IPS DF 6.9 (cell line): ENCODE measurements around the gene ANKS1B.
A peak's percentile ranks its signal among the peaks of the same experiment; 100 is the strongest.

Experiments
- DNase-seq: peaks from one replicate; pipeline ENCODE4 v3.0.0-alpha.2; 2013; ENCODE audit warnings: low read depth, low spot score
- H3K27ac ChIP-seq: one replicate; pipeline ENCODE4 v1.5.1; 2013; ENCODE audit warnings: low read length, control low read depth
- H3K27me3 ChIP-seq: 2 replicates; pipeline ENCODE4 v1.6.1; 2013; ENCODE audit warnings: mild to moderate bottlenecking, low read length; ENCODE audit not compliant: control insufficient read depth, insufficient read depth
- H3K36me3 ChIP-seq: 2 replicates; pipeline ENCODE4 v1.6.1; 2013; ENCODE audit warnings: low read length; ENCODE audit not compliant: control insufficient read depth, insufficient read depth
- H3K4me1 ChIP-seq: 2 replicates; pipeline ENCODE4 v1.6.1; 2013; ENCODE audit warnings: low read length; ENCODE audit not compliant: control insufficient read depth, insufficient read depth
- H3K4me3 ChIP-seq: 2 replicates; pipeline ENCODE4 v1.5.1; 2013; ENCODE audit warnings: mild to moderate bottlenecking, low read length
- H3K9me3 ChIP-seq: 2 replicates; pipeline ENCODE4 v1.6.1; 2013; ENCODE audit warnings: low read length, inconsistent platforms; ENCODE audit not compliant: control insufficient read depth, insufficient read depth
- WGBS: extraction: QIAGEN DNeasy Blood & Tissue Kit; methylation state at CpG from one replicate; pipeline ENCODE4 v1.1.7; 2013; ENCODE audit warnings: mixed read lengths, missing lambda C conversion rate; ENCODE audit not compliant: insufficient read length, insufficient coverage; 5-methylcytosine and 5-hydroxymethylcytosine counted together

Gene ANKS1B

DNA sequence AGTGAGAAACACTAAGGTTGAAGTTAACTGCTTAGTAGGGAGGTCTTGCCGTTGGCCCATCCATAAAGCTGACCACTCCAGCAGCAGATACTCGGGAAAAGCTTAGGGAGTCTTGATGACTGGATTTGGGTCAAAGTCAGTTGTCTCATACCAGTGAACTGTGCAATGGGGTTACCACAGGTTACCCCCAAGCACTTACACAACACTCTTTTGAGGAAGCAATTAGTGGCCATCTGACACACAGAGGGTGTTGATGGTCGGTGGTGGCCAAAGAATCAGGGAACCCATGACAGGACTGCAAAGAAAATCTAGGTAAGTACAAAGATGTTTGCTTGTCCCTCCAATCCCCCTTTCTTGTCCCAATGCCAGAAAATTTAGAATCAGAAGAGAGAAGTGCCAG, 929.4 kb downstream of the ANKS1B start:
- H3K4me1 ChIP-seq = no peaks in the 10 kb centered on the region
- DNase-seq = no peak
- no peak overlapping the region for H3K4me3 ChIP-seq
- H3K27me3 ChIP-seq = no peaks in the 10 kb centered on the region
- no peaks in the 10 kb centered on the region for H3K36me3 ChIP-seq
- H3K27ac ChIP-seq = no peak overlapping the region
- H3K9me3 ChIP-seq = no peaks in the 10 kb centered on the region
- no CpG with 5 or more reads among the region's 3 CpGs for WGBS

DNA sequence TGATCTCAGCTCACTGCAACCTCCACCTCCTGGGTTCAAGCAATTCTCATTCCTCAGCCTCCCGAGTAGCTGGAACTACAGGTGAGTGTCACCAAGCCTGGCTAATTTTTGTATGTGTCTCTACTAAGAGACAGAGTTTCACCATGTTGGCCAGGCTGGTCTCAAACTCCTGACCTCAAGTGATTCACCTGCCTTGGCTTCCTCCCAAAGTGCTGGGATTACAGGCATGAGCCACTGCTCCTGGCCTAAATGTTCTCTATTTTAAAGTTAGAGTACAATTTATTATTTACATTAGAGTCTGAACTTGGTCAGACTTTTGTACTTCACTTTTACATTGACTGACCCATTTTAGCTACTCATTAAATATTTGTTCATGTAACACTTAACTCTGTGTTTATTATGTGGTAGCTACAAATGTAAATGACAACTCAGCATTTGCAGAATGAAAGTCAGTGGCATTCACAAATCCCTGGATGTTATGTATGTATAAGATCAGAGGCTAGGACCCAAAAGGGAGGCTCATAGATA, 930.1 kb downstream of the ANKS1B start:
- DNase-seq = no peak
- no peaks in the 10 kb centered on the region for H3K36me3 ChIP-seq

DNA sequence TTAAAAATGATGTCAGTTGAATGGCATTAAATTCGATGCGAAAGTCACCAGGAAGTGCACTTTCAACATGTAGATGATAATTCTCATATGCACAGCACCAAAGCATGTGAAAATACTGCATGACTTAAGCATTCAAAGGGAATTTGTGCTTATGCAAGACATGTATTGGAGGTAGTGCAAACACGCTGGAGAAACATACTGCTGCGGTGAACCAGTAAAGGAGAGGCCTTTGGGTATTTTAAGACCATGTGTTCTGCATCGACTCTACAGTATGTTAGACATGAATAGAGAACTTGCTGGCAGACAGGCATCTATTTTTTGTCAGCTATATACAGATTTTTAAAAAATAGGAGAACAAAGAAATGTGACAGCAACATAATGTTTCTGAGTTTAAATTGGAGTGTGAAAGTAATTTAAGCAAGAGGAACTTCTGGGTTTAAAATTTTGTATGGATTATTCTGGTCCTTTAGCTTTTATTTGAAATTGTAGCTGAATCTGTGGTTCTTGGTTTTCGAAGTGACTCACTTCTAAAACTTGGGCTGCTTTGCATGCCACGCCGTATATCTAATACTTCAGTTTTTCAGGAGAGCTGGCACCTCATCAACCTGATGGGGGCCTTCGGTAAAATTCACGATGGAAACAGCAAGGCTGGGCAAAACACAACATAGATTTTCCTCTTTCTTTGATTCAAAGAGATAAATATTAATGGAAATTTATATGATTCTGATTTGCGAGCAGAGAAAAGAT, 930.9 kb downstream of the ANKS1B start:
- Histone ChIP-seq H3K27me3 (no peaks in the 10 kb centered on the region), H3K36me3 (no peaks in the 10 kb centered on the region), H3K4me3 (no peak overlapping the region), H3K4me1 (no peaks in the 10 kb centered on the region), H3K9me3 (no peaks in the 10 kb centered on the region), H3K27ac (no peak overlapping the region)
- DNase-seq = no peak
- WGBS = no CpG with 5 or more reads among the region's 11 CpGs

More for the DNA sequence above, 930.1 kb downstream of the ANKS1B start:
- H3K27me3 ChIP-seq = no peaks in the 10 kb centered on the region
- no peak overlapping the region for H3K27ac ChIP-seq
- no peak overlapping the region for H3K4me3 ChIP-seq
- no peaks in the 10 kb centered on the region for H3K4me1 ChIP-seq
- H3K9me3 ChIP-seq = no peaks in the 10 kb centered on the region
- WGBS = no CpG with 5 or more reads among the region's 1 CpG

DNA sequence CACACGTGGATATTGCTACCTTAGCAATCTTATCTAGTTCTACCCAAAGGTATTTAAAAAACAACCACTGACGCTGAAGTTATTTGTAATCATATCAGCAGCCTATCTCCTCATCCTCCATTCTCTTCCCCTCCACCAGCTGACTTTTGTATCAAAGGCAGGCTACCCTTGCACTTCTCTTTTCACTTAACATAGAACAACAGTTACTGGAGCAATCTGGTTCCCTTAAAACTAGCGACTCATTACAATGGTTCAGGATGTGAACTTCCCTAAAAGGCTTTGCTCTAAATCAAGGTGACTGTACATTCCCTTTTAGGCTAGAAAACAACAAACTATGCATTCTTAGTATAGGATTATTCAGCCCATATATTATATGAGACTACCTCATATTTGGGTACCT, 935.0 kb downstream of the ANKS1B start:
- WGBS = no CpG with 5 or more reads among the region's 3 CpGs
- Histone ChIP-seq H3K27me3 (no peaks in the 10 kb centered on the region), H3K9me3 (no peaks in the 10 kb centered on the region), H3K4me1 (no peaks in the 10 kb centered on the region), H3K27ac (no peak overlapping the region), H3K36me3 (no peaks in the 10 kb centered on the region), H3K4me3 (no peak overlapping the region)
- no peak for DNase-seq

DNA sequence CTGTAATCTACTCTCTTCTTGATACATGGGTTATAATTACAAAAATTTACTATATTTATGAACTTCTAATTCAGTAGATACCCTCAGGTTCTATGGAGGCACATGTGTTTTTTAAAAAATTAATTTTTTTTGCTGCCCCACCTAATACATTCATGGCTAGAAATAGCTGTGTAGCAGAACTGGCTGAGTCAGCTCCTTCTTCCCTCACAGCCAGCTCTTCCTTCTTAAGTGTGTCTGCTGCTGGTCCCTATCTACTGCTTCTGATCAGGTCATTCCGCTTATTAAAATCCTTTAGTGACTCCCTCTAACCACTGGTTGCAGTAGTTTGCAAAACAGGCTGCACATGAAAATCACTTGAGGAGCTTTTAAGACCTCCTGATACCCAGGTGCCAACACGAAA, 939.6 kb downstream of the ANKS1B start:
- Histone ChIP-seq H3K4me1 (no peaks in the 10 kb centered on the region), H3K4me3 (no peak overlapping the region), H3K27ac (no peak overlapping the region), H3K36me3 (no peaks in the 10 kb centered on the region), H3K27me3 (no peaks in the 10 kb centered on the region), H3K9me3 (no peaks in the 10 kb centered on the region)
- no peak for DNase-seq
- WGBS = no CpG with 5 or more reads among the region's 2 CpGs

DNA sequence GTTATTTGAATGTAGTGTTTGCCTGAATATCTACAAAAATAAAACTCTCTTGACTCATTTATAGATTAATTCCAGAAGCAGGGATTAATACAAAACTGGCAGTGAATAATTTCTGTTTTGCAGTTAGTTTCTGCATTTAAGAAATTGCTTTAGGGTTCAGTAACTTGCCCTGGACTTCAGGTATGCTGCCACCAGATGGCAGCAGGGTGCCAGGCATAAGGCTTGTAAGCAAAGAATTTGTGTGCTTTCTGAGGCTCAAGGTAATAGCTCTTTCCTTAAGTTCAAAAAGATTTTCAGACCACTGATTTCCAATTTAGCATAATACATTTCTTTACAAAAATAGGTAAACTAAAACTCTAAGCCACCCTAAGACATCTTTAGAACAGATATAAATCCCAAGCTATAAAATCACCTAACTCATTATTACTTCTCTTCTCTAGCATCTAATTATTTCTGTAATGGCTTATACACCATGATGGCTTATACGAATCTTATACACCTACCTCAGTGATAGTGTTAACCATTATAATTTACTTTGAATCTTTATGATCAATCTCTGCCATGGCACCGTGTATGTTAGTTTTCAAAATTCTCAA, 941.3 kb downstream of the ANKS1B start:
- Histone ChIP-seq H3K27ac (no peak overlapping the region), H3K27me3 (no peaks in the 10 kb centered on the region), H3K4me3 (no peak overlapping the region), H3K9me3 (no peaks in the 10 kb centered on the region), H3K4me1 (no peaks in the 10 kb centered on the region), H3K36me3 (no peaks in the 10 kb centered on the region)
- whole genome bisulfite sequencing = no CpG with 5 or more reads among the region's 2 CpGs
- DNase-seq = peak; percentile 27

DNA sequence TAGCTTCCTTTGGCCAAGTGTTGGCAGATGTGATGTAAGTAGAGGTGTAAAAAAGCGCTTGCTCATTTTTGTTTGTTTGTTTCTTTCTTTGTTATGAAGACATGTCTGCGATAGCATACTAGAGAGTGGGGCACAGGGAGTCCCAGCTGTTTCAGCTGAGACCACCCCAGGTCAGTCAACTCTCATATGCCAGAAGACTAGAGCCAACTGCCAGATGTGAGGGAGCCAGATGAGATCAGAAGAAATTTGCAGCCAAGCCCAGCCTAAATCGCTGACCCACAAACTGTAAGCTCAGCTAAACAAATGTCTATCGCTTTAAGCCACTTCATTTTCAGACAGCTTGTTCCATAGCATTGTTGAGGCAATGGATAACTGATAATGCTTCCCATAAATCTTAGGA, 942.5 kb downstream of the ANKS1B start:
- Histone ChIP-seq H3K9me3 (no peaks in the 10 kb centered on the region), H3K27me3 (no peaks in the 10 kb centered on the region), H3K27ac (no peak overlapping the region), H3K4me3 (no peak overlapping the region), H3K4me1 (no peaks in the 10 kb centered on the region), H3K36me3 (no peaks in the 10 kb centered on the region)
- DNase-seq = no peak
- no CpG with 5 or more reads among the region's 4 CpGs for WGBS

DNA sequence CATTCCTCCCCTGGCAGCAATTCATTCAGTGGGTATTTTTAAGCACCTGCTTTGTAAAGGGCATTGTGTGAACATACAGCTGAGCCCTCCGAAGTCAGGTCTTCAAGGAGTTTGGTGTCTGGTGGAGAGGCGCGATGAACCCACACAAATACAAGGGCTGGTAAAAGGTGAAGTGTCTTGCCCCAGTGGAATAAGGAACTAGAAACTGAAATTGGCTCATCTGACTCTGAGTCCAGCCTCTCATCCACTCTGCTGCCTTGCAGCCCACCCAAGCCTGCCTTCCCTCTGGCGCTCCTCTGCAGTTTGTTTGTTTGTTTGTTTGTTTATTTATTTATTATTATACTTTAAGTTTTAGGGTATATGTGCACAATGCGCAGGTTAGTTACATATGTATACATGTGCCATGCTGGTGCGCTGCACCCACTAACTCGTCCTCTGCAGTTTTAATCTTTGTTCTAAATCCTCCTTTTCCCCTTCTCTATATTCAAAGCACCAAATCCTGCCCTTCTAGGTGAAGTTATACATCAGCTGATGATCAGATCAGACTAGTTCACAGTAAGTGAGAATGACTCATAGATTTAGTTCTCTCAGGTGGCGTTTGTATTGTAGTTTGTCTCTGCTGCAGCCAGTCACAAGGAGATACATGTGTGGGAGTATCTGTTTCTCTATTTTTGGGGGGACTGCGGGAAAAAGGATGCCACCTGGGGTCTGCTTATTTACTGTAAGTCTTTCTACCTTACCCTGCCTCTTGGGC, 945.2 kb downstream of the ANKS1B start:
- Histone ChIP-seq H3K27me3 (no peaks in the 10 kb centered on the region), H3K27ac (no peak overlapping the region), H3K9me3 (no peaks in the 10 kb centered on the region), H3K4me3 (no peak overlapping the region), H3K4me1 (no peaks in the 10 kb centered on the region), H3K36me3 (no peaks in the 10 kb centered on the region)
- no CpG with 5 or more reads among the region's 9 CpGs for WGBS
- no peak for DNase-seq

DNA sequence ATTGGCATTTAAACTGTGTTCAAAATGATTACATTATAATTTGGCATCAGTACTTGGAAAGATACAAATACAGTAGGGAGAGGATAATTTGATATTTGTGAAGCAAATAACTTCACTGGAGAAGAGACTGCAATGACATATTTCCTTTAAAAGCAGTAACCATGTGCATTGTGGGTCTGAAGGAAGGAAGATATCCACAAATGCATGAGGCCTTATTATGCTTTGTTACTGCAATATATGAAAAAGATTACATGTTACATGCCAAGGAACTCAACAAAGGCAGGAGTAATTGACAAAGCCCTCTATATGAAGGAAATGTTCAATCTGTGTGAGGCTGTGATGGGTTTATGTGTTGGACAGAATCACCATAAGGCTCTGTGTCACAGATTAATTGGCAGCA, 948.2 kb downstream of the ANKS1B start:
- H3K4me3 ChIP-seq = no peak overlapping the region
- no peaks in the 10 kb centered on the region for H3K9me3 ChIP-seq
- H3K36me3 ChIP-seq = no peaks in the 10 kb centered on the region
- H3K27me3 ChIP-seq = no peaks in the 10 kb centered on the region
- DNase-seq = no peak
- H3K27ac ChIP-seq = no peak overlapping the region
- no peaks in the 10 kb centered on the region for H3K4me1 ChIP-seq

DNA sequence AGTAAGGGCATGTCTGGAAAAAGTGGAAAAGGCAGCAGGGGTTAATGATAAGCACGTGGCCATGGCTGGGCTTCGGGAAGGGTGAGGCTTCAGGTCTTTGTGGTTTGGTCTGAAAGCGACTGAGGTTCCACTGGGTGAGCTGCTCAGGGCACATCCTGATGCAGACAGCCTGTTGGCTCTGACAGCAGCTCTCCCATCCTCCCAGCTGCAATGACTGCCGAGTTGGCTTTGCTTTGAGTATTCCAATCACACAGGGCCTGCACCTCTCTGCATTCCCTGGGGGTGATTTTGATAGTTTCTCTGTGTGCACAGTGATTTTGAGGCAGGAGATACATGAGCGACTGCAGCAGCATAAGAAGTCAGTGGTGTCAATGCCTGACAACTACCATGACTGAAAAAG, 948.9 kb downstream of the ANKS1B start:
- DNase-seq = no peak
- Histone ChIP-seq H3K36me3 (no peaks in the 10 kb centered on the region), H3K4me3 (no peak overlapping the region), H3K27ac (no peak overlapping the region), H3K4me1 (no peaks in the 10 kb centered on the region), H3K9me3 (no peaks in the 10 kb centered on the region), H3K27me3 (no peaks in the 10 kb centered on the region)
- no CpG with 5 or more reads among the region's 5 CpGs for WGBS
